DMS114 treated with DMSO at 0.1 percent for 48 hours (cell line): Measurements from ENCODE around the gene CHMP6.

ENCODE experiments used
- DNase-seq: peaks from one replicate; lab custom pipeline; 2025; ENCODE audit not compliant: unreplicated experiment; lab: John Stamatoyannopoulos, UW

Gene CHMP6

GRCh38 chr17:81040791-81041337 lies 49.2 kb downstream of the CHMP6 start:
- DNase-seq = no peak

- DNase-seq = no peak
Measured at GRCh38 chr17:81042606-81043005, 51.0 kb downstream of the CHMP6 start.

- no peak for DNase-seq
Measured at GRCh38 chr17:81043319-81043724, 51.7 kb downstream of the CHMP6 start.

- DNase-seq = no peak
Measured at GRCh38 chr17:81043725-81044427, 52.2 kb downstream of the CHMP6 start.

- no peak for DNase-seq
Measured at GRCh38 chr17:81044428-81044763, 52.8 kb downstream of the CHMP6 start.

GRCh38 chr17:81044764-81045589 lies 53.3 kb downstream of the CHMP6 start:
- no peak for DNase-seq

- DNase-seq = no peak
Measured at GRCh38 chr17:81045590-81046095, 54.0 kb downstream of the CHMP6 start.

- no peak for DNase-seq
Measured at GRCh38 chr17:81046132-81046769, 54.6 kb downstream of the CHMP6 start.

- DNase-seq = no peak
Measured at GRCh38 chr17:81046770-81047359, 55.2 kb downstream of the CHMP6 start.

- DNase-seq = no peak
Measured at GRCh38 chr17:81048827-81049371, 57.3 kb downstream of the CHMP6 start.

- DNase-seq = no peak
Measured at GRCh38 chr17:81049372-81049911, 57.8 kb downstream of the CHMP6 start.
